ENCODE measurements around the gene HOXA3. TPM values are rescaled to one million over a fixed set of nuclear protein-coding genes. Genes with fewer than 3 reads are reported as not detected.

HOXA3 gene
- total and polyA plus RNA-seq, 2 of the 8 experiments (the other 6 are each of a cell fraction or from before 2014, with no cell fraction given): not detected

- TF ChIP-seq GTF2F1 (IDR thresholded peaks at IDR 0.05; ENCODE audit: borderline replicate concordance, low read depth, low read length) (no peak), E2F6 (IDR thresholded peaks at IDR 0.05) (no peak), TEAD4 (IDR thresholded peaks at IDR 0.05; ENCODE audit: low read depth, low read length) (no peak), BCL11A (IDR thresholded peaks at IDR 0.05; ENCODE audit: low read depth in 2 of 2, low read length in 2 of 2) (no peak), HDAC6 (IDR thresholded peaks at IDR 0.05; ENCODE audit: low read depth, low read length) (no peak), SIRT6 (IDR thresholded peaks at IDR 0.05; ENCODE audit: low read length) (no peak), USF2 (IDR thresholded peaks at IDR 0.05; ENCODE audit: low read length) (no peak), SP1 (IDR thresholded peaks at IDR 0.05; ENCODE audit: low read depth, low read length) (no peak), SP4 (IDR thresholded peaks at IDR 0.05; ENCODE audit: low read length) (no peak)
Measured at GRCh38 chr7:27064661-27065060, 87.7 kb downstream of the HOXA3 start.

More at GRCh38 chr7:27064661-27065060, 87.7 kb downstream of the HOXA3 start:
- Histone ChIP-seq H3K79me1 (ENCODE audit: low read depth, low read length) (no peaks in the 10 kb centered on the region), H3K36me3 (ENCODE audit: control insufficient read depth in 2 of 4, insufficient read depth in 4 of 4, low read length in 3 of 4) (no peaks in the 10 kb centered on the region), H2BK5ac (ENCODE audit: low read depth, low read length) (no peak overlapping the region), H3K9ac (replicated peaks in 1 of 4; ENCODE audit: extremely low read depth in 1 of 4, low read depth in 3 of 4, low read length in 3 of 4) (no peak overlapping the region), H3K27me3 (replicated peaks in 1 of 4; ENCODE audit: control insufficient read depth in 3 of 4, extremely low read depth in 1 of 4, insufficient read depth in 3 of 4, low read length in 3 of 4) (no peaks in the 10 kb centered on the region), H3K9me3 (ENCODE audit: insufficient read depth in 2 of 2, low read depth in 1 of 2, low read length in 1 of 2) (no peaks in the 10 kb centered on the region), H4K8ac (ENCODE audit: extremely low read depth, insufficient read depth, low read length) (no peak overlapping the region), H3K79me2 (ENCODE audit: control insufficient read depth in 1 of 2, insufficient read depth in 2 of 2, low read length in 2 of 2) (no peaks in the 10 kb centered on the region), H4K5ac (ENCODE audit: insufficient read length, low read depth, low read length) (no peak overlapping the region), H3K4me3 (ENCODE audit: extremely low read depth in 1 of 4, insufficient read depth in 2 of 4, low read depth in 3 of 4, low read length in 4 of 4) (no peak overlapping the region), H2BK120ac (replicated peaks; ENCODE audit: low read depth, low read length) (no peak overlapping the region), H3K4me1 (replicated peaks in 1 of 4; ENCODE audit: control insufficient read depth in 3 of 4, insufficient read depth in 4 of 4, low read length in 3 of 4) (no peaks in the 10 kb centered on the region), H3K56ac (replicated peaks; ENCODE audit: insufficient read length, low read depth, low read length) (no peak overlapping the region), H3K14ac (ENCODE audit: insufficient read length) (no peak overlapping the region), H2BK12ac (ENCODE audit: low read depth, low read length) (no peak overlapping the region), H4K91ac (replicated peaks; ENCODE audit: insufficient read length, low read length) (no peak overlapping the region), H3K23ac (ENCODE audit: insufficient read length) (no peak overlapping the region), H3K18ac (ENCODE audit: extremely low read depth, low read length) (no peak overlapping the region), H3K23me2 (ENCODE audit: low read depth, low read length) (no peaks in the 10 kb centered on the region), H2BK15ac (ENCODE audit: low read length) (no peak overlapping the region), H2AK5ac (ENCODE audit: low read depth, low read length) (no peak overlapping the region), H3K4me2 (ENCODE audit: insufficient read depth in 1 of 2, low read depth in 2 of 2, low read length in 2 of 2) (no peak overlapping the region), H3K27ac (ENCODE audit: low read depth, low read length) (no peak overlapping the region), H2BK20ac (ENCODE audit: low read length) (no peak overlapping the region), H2AFZ (ENCODE audit: low read length) (no peak overlapping the region), H4K20me1 (replicated peaks in 1 of 2; ENCODE audit: control insufficient read depth in 1 of 2, insufficient read depth in 2 of 2, low read length in 2 of 2) (no peaks in the 10 kb centered on the region), H3K4ac (replicated peaks; ENCODE audit: insufficient read length, low read depth, low read length) (no peak overlapping the region)
- CTCF ChIA-PET (ENCODE audit: partially characterized antibody): interaction anchor here (0.7 to 2.3 kb wide), 3 partner anchors 12 to 16 kb away, joined by 3 to 7 read pairs (median 4); no protein-coding TSS in a partner anchor
- 85% methylated on average over 2 of the region's 2 CpGs; no CpG with 5 or more reads in 1 of the 2 experiments for WGBS, 2 experiments (ENCODE audit: extremely low coverage in 1 of 2, insufficient coverage in 1 of 2, insufficient read length in 1 of 2, insufficient replicate concordance in 2 of 2, low coverage in 1 of 2, low lambda C conversion rate in 2 of 2, missing lambda C conversion rate in 1 of 2)
- FAIRE-seq (no peak), DNase-seq (ENCODE audit: low read depth in 1 of 2, low spot score in 2 of 2) (no peak)
- POLR2A ChIA-PET (ENCODE audit: partially characterized antibody): no interaction called here
